ENCODE data around the gene DBP. TPM values are rescaled to one million over a fixed set of nuclear protein-coding genes. Genes with fewer than 3 reads are reported as not detected.
A peak's percentile ranks its signal among the peaks of the same experiment; 100 is the strongest.

Gene DBP
- total RNA-seq, 2 donors from 2014 or later: 14.3 to 52.7 TPM

GRCh38 chr19:48637449-48637947, 319 bp upstream of the DBP start:
- Histone ChIP-seq H3K36me3 (no peaks in the 10 kb centered on the region), H3K27ac (peak overlapping the region; percentile 98 to 99), H3K4me1 (replicated peaks) (peaks cover 15% of the 10 kb centered on the region), H3K4me3 (peak overlapping the region; percentile 72 to 77), H3K9me3 (no peaks in the 10 kb centered on the region), H3K27me3 (replicated peaks; ENCODE audit: insufficient read depth) (no peaks in the 10 kb centered on the region)
- TF ChIP-seq CTCF (IDR thresholded peaks at IDR 0.05): peak in 1 of 4 experiments; percentile 26
- TF ChIP-seq POLR2A (IDR thresholded peaks at IDR 0.05): no peak
- peak; percentile 98 for TF ChIP-seq POLR2AphosphoS5 (IDR thresholded peaks at IDR 0.05)
- intact Hi-C loops (cut with DNase I): no loop called here
- peak; percentile 99 for DNase-seq (ENCODE audit: low spot score)
- WGBS: 0% methylated on average over 30 of the region's 38 CpGs

- Histone ChIP-seq H3K27ac (peak overlapping the region; percentile 98 to 99), H3K36me3 (no peaks in the 10 kb centered on the region), H3K27me3 (replicated peaks; ENCODE audit: insufficient read depth) (no peaks in the 10 kb centered on the region), H3K4me1 (replicated peaks) (peaks cover 15% of the 10 kb centered on the region), H3K9me3 (no peaks in the 10 kb centered on the region), H3K4me3 (peak overlapping the region; percentile 72 to 77)
- WGBS: under 1% methylated on average over 35 of the region's 35 CpGs
- DNase-seq (ENCODE audit: low spot score): no peak
- TF ChIP-seq POLR2AphosphoS5 (IDR thresholded peaks at IDR 0.05) (no peak), POLR2A (IDR thresholded peaks at IDR 0.05) (no peak), CTCF (IDR thresholded peaks at IDR 0.05) (no peak)
- intact Hi-C loops (cut with DNase I): no loop called here
Measured at GRCh38 chr19:48635966-48636858, 967 bp downstream of the DBP start.

- peak; percentile 73 for DNase-seq (ENCODE audit: low spot score)
- peaks cover 15% of the 10 kb centered on the region for H3K4me1 ChIP-seq (replicated peaks)
- H3K36me3 ChIP-seq: no peaks in the 10 kb centered on the region
- H3K9me3 ChIP-seq: no peaks in the 10 kb centered on the region
- peak overlapping the region; percentile 98 to 99 for H3K27ac ChIP-seq
- no peaks in the 10 kb centered on the region for H3K27me3 ChIP-seq (replicated peaks; ENCODE audit: insufficient read depth)
- intact Hi-C loops (cut with DNase I): no loop called here
- TF ChIP-seq CTCF (IDR thresholded peaks at IDR 0.05): peak in 1 of 4 experiments; percentile 26
- peak; percentile 51 for TF ChIP-seq POLR2AphosphoS5 (IDR thresholded peaks at IDR 0.05)
- peak; percentile 93 for TF ChIP-seq POLR2A (IDR thresholded peaks at IDR 0.05)
- H3K4me3 ChIP-seq: peak overlapping the region; percentile 72 to 77
- WGBS: 1% methylated on average over 29 of the region's 67 CpGs
Measured at GRCh38 chr19:48635263-48635965, 1.8 kb downstream of the DBP start.

GRCh38 chr19:48634424-48635262, 2.5 kb downstream of the DBP start:
- Histone ChIP-seq H3K36me3 (no peaks in the 10 kb centered on the region), H3K4me1 (replicated peaks) (peaks cover 15% of the 10 kb centered on the region), H3K4me3 (peak overlapping the region; percentile 72 to 77), H3K27me3 (replicated peaks; ENCODE audit: insufficient read depth) (no peaks in the 10 kb centered on the region), H3K27ac (peak overlapping the region; percentile 98 to 99), H3K9me3 (no peaks in the 10 kb centered on the region)
- TF ChIP-seq POLR2AphosphoS5 (IDR thresholded peaks at IDR 0.05) (peak; percentile 99), CTCF (IDR thresholded peaks at IDR 0.05) (peak in 1 of 4 experiments; percentile 26), POLR2A (IDR thresholded peaks at IDR 0.05) (peak; percentile 86)
- peak; percentile 97 for DNase-seq (ENCODE audit: low spot score)
- WGBS: 4% methylated on average over 36 of the region's 37 CpGs
- intact Hi-C loops (cut with DNase I): no loop called here

Measured in prostate gland (tissue), 2 donors.